ENCODE measurements around the gene ACTL10.

GRCh38 chr20:33687370-33687915 lies 20.7 kb downstream of the ACTL10 start:
- TF ChIP-seq POLR2A (IDR thresholded peaks at IDR 0.05), result no peak
- TF ChIP-seq CTCF (IDR thresholded peaks at IDR 0.05 in 8 of 11, conservative IDR thresholded peaks at IDR 0.05 in 3 of 11), result no peak
- TF ChIP-seq POLR2AphosphoS5 (IDR thresholded peaks at IDR 0.05), result no peak
